Large intestine (tissue), 3 donors: ENCODE measurements around the gene BRD1. TPM values are rescaled to one million over a fixed set of nuclear protein-coding genes. Genes with fewer than 3 reads are reported as not detected.

Source experiments
- DNase-seq, 2 donors: peaks; one replicate each; pipeline versions ENCODE4 v3.0.0 to v3.0.0-alpha.2; 2013
- H3K27ac ChIP-seq: one replicate; pipeline ENCODE4 v1.5.1; 2013; ENCODE audit warnings: low read length
- H3K27me3 ChIP-seq: 2 replicates; pipeline ENCODE4 v1.6.1; 2013; ENCODE audit warnings: low read length; ENCODE audit not compliant: control insufficient read depth, insufficient read depth
- H3K36me3 ChIP-seq: 2 replicates; pipeline ENCODE4 v1.6.1; 2013; ENCODE audit warnings: low read length; ENCODE audit not compliant: control insufficient read depth, insufficient read depth
- H3K4me1 ChIP-seq: one replicate; pipeline ENCODE4 v1.6.1; 2013; ENCODE audit warnings: low read length; ENCODE audit not compliant: control insufficient read depth, insufficient read depth
- H3K4me3 ChIP-seq: one replicate; pipeline ENCODE4 v1.5.1; 2013; ENCODE audit warnings: low read length
- H3K9me3 ChIP-seq: one replicate; pipeline ENCODE4 v1.6.1; 2013; ENCODE audit warnings: mild to moderate bottlenecking, low read depth, low read length, moderate library complexity; ENCODE audit not compliant: control insufficient read depth
- WGBS: methylation state at CpG from one replicate; pipeline ENCODE4 v1.1.5; 2013; ENCODE audit warnings: low lambda C conversion rate; ENCODE audit not compliant: insufficient coverage; 5-methylcytosine and 5-hydroxymethylcytosine counted together
- polyA plus RNA-seq: library from polyadenylated mRNA; unstranded; fragments of 120-200 nt; gene quantifications from one replicate; pipeline ENCODE4 v1.2.1, GENCODE V29; 2013

The BRD1 gene
- polyA plus RNA-seq, 1 donor: 36.8 TPM

- no peaks in the 10 kb centered on the region for H3K27me3 ChIP-seq
- H3K36me3 ChIP-seq: peaks cover 49% of the 10 kb centered on the region
- DNase-seq: no peak
- no peak overlapping the region for H3K27ac ChIP-seq
- H3K4me1 ChIP-seq: no peaks in the 10 kb centered on the region
- H3K9me3 ChIP-seq: no peaks in the 10 kb centered on the region
- WGBS: no CpG with 5 or more reads among the region's 11 CpGs
- H3K4me3 ChIP-seq: no peak overlapping the region
Observed at GRCh38 chr22:49812838-49813237, 14.8 kb downstream of the BRD1 start.

- H3K4me1 ChIP-seq: no peaks in the 10 kb centered on the region
- WGBS: 97% methylated on average over 5 of the region's 18 CpGs
- DNase-seq: no peak
- no peak overlapping the region for H3K27ac ChIP-seq
- peaks cover 38% of the 10 kb centered on the region for H3K36me3 ChIP-seq
- H3K9me3 ChIP-seq: no peaks in the 10 kb centered on the region
- no peaks in the 10 kb centered on the region for H3K27me3 ChIP-seq
- H3K4me3 ChIP-seq: no peak overlapping the region
Observed at GRCh38 chr22:49811020-49811791, 16.5 kb downstream of the BRD1 start.

GRCh38 chr22:49810363-49811019 lies 17.2 kb downstream of the BRD1 start:
- no peak overlapping the region for H3K4me3 ChIP-seq
- no peaks in the 10 kb centered on the region for H3K27me3 ChIP-seq
- H3K27ac ChIP-seq: no peak overlapping the region
- no peak for DNase-seq
- 83% methylated on average over 1 of the region's 5 CpGs for WGBS
- H3K36me3 ChIP-seq: peaks cover 33% of the 10 kb centered on the region
- H3K4me1 ChIP-seq: no peaks in the 10 kb centered on the region
- H3K9me3 ChIP-seq: no peaks in the 10 kb centered on the region

- H3K4me3 ChIP-seq: no peak overlapping the region
- WGBS: no CpG with 5 or more reads among the region's 14 CpGs
- no peaks in the 10 kb centered on the region for H3K9me3 ChIP-seq
- H3K27ac ChIP-seq: no peak overlapping the region
- no peaks in the 10 kb centered on the region for H3K27me3 ChIP-seq
- H3K4me1 ChIP-seq: no peaks in the 10 kb centered on the region
- peaks cover 38% of the 10 kb centered on the region for H3K36me3 ChIP-seq
- no peak for DNase-seq
Observed at GRCh38 chr22:49807780-49808708, 19.6 kb downstream of the BRD1 start.

GRCh38 chr22:49807129-49807528 lies 20.5 kb downstream of the BRD1 start:
- no peak for DNase-seq
- Histone ChIP-seq H3K36me3 (peaks cover 39% of the 10 kb centered on the region), H3K27me3 (no peaks in the 10 kb centered on the region), H3K4me3 (no peak overlapping the region), H3K9me3 (no peaks in the 10 kb centered on the region), H3K27ac (no peak overlapping the region), H3K4me1 (no peaks in the 10 kb centered on the region)
- WGBS: 100% methylated on average over 6 of the region's 8 CpGs

- DNase-seq: no peak
- Histone ChIP-seq H3K27ac (no peak overlapping the region), H3K4me3 (no peak overlapping the region), H3K27me3 (no peaks in the 10 kb centered on the region), H3K9me3 (no peaks in the 10 kb centered on the region), H3K36me3 (peaks cover 65% of the 10 kb centered on the region), H3K4me1 (no peaks in the 10 kb centered on the region)
- WGBS: no CpG with 5 or more reads among the region's 28 CpGs
Observed at GRCh38 chr22:49803737-49804375, 23.8 kb downstream of the BRD1 start.

GRCh38 chr22:49803134-49803533 lies 24.5 kb downstream of the BRD1 start:
- H3K27ac ChIP-seq: no peak overlapping the region
- WGBS: no CpG with 5 or more reads among the region's 18 CpGs
- H3K4me3 ChIP-seq: no peak overlapping the region
- H3K36me3 ChIP-seq: peaks cover 68% of the 10 kb centered on the region
- no peak for DNase-seq
- H3K4me1 ChIP-seq: no peaks in the 10 kb centered on the region
- H3K9me3 ChIP-seq: no peaks in the 10 kb centered on the region
- H3K27me3 ChIP-seq: no peaks in the 10 kb centered on the region

GRCh38 chr22:49801391-49802060 lies 26.1 kb downstream of the BRD1 start:
- WGBS: no CpG with 5 or more reads among the region's 18 CpGs
- H3K27ac ChIP-seq: no peak overlapping the region
- no peaks in the 10 kb centered on the region for H3K27me3 ChIP-seq
- H3K9me3 ChIP-seq: no peaks in the 10 kb centered on the region
- H3K36me3 ChIP-seq: peaks cover 76% of the 10 kb centered on the region
- no peak overlapping the region for H3K4me3 ChIP-seq
- H3K4me1 ChIP-seq: no peaks in the 10 kb centered on the region
- no peak for DNase-seq

- WGBS: no CpG with 5 or more reads among the region's 29 CpGs
- Histone ChIP-seq H3K27ac (no peak overlapping the region), H3K9me3 (no peaks in the 10 kb centered on the region), H3K27me3 (no peaks in the 10 kb centered on the region), H3K4me1 (no peaks in the 10 kb centered on the region), H3K36me3 (peaks cover 82% of the 10 kb centered on the region), H3K4me3 (no peak overlapping the region)
- peak in 1 of 2 donors; percentile 49 for DNase-seq
Observed at GRCh38 chr22:49800408-49801238, 27.1 kb downstream of the BRD1 start.
